Fibroblast of skin of back (primary cell): ENCODE data around the gene CAPN2.

Experiments
- DNase-seq: peaks from one replicate; pipeline ENCODE4 v3.0.0-alpha.2; 2013

Gene CAPN2

DNA sequence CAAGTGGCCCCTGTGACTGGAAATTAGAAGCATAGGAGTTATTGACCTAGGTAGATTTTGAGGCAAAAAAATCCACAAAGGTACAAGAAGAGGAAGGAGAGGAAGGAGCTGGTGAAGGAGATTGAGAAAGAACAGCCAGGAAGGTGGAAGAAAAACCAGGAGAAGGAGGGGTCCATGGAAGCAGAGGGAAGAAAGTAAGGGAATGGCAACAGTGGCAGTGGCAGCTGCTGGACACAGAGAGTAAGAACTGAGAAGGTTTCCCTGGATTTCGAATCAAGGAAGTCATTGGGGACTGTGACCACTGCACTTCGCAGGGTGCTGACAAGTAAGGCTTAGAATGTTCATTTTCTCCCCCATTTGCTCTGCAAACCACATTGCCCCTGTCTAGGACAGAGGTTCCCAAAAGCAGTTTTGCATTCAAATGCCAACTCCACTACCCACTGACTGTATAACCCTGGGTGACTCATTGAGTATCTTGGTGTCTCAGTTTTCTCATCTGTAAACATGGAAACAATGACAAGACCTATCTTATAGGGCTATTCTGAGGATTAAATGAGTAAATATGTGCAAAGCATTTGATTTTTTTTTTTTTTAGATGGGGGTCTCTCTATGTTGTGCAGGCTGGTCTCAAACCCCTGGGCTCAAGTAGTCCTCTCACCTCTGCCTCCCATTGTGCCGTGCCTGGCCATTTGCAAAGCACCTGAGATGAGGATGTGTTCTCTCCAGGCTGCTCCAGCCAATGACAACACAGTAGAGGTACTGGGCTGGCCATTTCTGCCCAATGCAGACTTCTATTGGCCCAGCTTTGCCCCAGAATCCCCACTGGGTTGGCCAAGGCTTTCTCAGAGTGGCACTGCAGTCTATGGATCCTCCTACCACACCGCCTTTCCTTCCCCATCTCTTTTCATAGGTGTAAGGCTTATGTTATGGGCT lies 9.3 kb upstream of the CAPN2 start:
- DNase-seq = peak; percentile 88

DNA sequence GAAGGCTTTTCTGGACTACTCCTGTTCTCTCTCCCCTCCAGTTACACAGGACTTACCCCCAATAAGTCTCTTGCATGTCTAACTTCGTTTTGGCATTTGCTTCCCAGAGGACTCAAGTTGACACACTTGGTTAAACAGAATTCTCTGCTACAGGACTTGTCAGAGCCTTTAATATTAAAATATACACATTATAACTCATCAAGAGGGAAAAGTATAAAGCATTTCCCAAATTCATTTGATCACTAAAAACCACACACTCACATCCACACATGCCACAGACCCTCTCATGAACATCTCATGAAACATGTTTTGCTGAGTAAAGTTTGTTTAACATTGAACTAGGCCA lies 8.7 kb upstream of the CAPN2 start:
- DNase-seq = no peak

DNA sequence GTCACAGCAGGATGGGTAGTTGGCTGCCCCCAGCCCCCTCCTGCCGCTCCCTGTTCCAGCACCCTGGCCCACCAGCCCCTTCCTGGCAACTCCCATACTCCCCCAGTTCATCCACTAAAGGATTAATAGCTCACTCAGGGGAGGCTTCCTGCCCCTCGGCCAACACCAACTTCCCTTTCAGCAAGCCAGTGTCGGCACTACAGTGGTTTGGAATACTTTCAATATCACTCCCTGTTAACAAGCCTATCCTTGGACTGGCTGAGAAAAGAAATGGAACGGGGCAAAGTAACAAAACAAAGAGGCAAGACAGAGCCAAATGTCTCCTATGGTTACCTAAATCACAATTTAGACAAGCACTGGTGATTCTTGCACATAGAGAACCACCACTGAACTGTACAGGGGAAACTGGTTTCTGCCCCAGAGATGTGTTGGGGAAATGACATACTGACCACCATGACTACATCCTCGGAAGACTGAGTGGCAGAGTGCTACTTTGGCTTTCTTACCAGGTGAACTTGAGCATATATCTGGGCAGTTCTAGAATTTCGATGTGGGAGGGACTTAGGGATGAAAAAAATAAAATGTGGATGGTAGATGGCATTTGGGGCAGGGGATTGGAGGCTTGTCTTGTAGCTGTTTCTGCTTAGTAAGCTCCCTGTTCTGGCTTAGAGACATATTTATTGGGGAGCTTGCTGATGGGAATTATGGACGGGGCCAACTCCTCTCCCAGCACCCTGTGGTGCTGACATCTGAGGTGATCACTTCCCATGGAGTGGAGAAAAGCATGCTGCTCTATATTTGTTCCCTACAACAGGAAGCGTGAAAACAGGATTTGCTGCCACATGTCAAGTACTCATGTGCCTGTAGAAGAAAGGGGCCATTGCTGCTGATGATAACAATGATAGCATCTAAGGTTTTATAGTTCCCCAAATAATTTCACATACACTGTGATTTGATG lies 7.1 kb upstream of the CAPN2 start:
- DNase-seq = peak; percentile 58

DNA sequence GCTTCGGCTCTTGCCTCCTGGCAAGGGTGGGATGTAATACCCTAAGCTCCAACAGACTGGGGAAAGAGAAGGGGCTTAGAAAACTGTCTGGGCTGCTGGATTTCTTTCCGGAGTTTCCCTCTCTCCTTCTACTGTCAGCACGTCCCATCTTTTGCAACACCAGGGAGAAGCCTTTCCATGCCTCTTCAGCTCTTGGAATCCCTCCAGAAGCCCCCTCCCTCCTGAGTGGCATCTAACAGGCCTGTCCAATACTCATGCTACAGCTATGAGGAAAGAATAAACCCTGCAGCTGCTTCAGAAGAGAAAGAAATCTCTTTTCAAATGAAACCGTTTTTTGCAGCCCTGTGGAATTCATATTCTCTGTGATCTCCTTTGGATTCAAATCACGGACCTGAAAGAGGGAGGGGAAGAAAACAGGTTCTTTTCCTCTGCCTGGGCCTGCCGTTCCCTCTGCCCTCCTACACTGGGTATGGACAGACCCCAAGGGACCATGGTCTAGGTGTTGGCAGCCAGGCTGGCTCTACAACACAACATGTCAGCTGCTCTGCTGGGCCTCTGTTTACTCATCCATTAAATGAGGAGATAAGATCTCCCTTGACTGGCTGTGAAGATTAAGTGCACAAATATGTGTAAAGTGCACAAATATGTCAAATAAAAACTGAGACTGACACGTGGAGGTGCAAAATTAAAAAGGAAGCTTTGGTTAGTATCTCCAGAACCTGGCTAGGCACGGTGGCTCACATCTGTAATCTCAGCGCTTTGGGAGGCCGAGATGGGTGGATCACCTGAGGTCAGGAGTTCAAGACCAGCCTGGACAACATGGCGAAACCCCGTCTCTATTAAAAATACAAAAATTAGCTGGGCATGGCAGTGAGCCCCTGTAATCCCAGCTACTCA lies 6.0 kb upstream of the CAPN2 start:
- DNase-seq = peak; percentile 95

DNA sequence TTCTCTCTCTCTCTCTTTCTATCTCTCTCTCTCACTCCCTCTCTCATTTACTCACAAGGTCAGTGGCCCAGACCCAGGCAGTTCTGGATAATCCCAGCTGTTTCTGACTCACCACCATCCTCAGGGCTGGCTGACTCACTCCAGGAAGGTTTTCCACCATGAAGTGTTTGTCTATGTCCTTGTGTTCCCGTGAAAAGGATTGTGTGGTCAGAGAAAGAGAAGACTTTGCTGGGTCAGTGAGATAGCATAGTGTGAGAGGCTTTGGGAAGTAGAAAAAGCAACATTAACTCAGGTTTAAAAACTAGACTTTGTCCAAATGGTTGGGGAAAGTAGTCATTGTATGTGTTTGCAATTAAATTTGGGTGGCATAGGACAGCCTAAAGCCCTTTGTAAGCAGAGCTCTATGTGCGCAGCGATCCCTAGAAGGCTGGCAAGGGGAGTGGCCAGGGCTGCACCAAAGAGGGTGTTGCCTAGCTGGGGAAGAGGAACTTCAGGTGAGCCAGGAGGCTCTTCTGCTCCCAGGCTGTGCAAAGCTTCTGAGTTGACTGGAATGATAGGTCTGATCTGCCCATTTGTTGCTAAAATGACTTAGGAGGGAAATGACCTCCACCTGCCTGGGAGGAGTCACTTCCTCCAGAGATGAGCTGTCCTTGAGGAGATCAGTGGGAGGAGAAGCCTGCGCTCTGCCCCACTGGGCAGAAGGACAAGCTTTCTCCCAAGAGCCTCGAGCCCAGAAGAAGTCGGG lies 4.9 kb upstream of the CAPN2 start:
- DNase-seq = peak; percentile 99

DNA sequence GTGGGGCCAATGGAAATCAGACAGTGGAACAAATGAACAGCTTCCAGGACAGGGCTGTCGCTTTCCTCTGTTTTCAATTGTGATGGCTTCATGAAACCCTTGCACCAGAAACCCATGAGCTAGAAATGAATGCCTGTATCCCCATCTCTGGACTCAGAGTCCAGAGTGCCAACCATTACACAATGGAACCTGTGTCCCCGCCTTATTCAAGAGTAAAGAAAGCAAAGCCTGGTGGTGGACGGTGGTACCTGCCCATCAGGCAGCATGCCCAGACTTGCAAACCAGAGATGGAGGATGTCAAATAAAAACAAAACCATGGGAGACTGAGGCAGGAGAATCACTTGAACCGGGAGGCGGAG lies 4.4 kb upstream of the CAPN2 start:
- DNase-seq = no peak

DNA sequence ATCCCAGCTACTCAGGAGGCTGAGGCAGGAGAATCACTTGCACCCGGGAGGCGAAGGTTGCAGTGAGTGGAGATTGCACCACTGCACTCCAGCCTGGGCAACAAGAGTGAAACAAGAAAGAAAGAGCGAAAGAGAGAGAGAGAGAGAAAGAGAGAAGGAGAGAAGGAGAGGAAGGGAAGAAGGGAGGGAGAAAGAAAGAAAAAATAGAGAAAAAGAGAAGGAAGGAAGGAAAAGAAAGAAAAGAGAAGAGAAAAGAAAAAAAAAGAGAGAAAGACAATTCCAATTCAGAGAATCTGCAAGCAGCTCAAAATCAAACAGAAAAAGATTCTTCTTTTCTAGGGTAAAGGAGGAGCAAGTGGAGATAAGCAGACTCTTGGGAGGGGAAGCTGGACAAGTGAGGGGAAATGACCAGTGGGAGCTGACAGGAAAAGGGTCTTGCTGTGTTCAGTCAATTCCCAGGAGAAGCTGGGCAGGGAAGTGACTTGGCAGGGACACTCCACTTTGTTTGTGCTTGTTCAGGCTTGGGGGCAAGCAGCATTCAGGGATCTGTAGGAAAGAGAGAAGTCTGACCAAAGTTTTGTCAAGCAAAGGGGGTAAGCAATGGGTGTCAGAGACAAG lies 3.6 kb upstream of the CAPN2 start:
- DNase-seq = no peak

DNA sequence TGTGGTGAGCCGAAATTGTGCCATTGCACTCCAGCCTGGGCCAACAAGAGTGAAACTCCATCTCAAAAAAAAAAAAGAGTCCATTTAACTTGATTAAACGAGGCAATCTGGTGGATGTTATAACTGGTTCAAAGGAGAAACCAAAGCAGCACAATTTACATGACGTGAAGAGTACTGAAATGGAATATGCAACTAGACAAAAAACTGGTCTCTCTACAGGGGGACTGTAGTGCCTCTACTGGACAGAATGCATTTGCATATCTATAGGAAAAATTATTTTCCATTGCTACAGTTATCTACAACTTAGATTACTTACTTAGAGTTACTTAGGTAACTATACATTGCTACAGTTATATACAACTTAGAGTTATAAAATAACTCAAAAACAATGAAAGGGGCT lies 2.7 kb upstream of the CAPN2 start:
- DNase-seq = no peak

DNA sequence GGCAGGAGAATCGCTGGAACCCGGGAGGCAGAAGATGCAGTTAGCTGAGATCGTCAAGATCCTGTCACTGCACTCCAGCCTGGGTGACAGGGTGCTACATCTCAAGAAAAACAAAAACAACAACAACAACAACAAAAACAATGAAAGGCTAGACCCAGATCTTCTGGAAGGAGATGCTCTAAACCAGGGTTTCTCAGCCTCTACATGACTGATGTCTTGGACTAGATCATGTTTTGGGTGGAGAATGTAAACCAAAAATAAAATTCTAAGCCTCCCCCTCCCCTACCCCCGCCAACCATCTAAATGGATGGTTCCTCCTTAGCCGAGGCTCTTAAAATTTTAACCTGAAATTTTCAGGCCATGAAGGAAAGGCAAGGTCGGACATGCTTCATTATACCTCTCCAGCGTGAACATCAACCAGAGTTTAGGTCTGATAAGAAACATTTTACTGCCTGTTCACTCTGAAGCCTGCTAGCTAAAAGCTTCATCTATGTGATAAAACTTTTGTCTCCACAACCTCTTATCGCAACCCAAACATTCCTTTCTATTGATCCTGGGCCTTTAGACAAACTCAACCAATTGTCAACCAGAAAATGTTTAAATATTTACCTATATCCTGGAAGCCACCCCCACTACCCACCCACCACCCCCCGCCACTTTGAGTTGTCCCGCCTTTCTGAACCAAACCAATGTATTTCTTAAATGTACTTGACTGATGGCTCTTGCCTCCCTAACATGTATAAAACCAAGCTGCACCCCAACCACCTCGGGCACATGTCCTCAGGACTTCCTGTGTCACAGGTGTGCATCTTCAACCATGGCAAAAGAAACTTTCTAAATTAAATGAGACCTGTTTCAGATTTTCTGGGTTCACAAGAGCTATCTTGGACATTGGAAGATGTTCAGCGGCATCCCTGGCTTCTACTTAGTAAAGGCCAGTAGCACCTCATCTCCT lies 1.9 kb upstream of the CAPN2 start:
- DNase-seq = no peak

DNA sequence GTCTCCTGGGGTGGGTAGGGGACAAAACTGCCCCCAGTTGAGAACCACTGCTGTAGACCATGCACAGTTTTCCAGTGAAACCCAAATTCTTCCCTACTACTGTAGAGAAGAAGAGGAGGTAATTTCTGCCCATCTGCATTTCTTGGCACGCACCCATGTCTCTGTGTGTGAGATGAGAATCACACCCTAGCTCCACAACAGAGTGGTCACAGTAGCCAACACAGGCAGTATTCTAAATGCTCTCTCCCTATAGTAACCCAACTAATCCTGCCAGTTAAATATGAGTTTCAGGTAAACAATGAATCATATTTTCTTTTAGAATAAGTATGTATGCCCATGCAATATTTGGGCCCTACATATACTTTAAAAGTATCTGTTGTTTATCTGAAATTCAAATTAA lies 1.2 kb upstream of the CAPN2 start:
- DNase-seq = peak; percentile 65

DNA sequence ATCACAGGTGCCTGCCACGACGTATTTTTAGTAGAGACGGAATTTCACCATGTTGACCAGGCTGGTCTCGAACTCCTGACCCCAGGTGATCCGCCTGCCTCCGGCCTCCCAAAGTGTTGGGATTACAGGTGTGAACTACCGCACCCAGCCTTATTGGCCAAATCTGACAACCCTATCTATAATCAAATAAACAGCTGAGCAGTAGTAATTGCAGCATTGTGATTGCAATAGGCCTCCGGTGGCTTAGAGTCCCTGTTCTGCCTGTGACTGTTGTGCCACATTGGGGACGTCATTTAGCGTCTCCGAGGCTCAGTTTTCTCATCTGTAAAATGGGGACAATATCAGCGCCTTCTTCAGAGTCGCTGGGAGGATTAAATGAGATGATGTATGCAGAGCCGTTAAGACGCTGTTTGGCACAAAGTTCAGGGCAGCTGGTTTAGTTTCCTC lies 569 bp upstream of the CAPN2 start:
- no peak for DNase-seq

DNA sequence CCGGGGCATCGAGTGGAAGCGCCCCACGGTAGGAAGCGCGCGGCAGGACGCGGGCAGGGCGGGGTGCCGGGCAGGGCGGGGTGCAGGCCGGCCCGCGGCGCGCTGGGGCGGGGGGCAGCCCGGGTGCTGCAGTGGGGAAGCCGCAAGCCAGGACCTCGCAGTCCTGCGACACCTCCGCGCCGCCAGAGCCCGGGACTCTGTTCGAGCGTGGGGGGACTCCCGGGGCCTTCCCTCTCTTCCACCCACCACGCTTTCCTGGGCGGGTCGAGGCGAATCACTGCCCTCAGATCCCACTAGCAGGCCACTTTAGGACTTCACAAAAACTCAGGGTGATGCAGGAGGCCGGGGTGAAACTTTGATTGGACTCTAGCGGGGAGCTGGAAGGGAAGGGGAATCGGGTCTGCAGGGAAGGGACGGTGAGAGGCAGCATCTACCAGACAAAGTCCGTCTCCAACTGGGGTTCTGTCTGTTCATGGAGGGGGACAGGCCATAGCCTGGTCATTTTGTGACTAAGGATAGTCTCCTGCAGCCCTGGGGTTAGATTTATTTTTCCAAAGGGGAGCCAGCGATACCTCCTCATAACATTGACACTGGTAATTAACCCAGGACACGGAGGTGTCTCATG lies 623 bp downstream of the CAPN2 start:
- no peak for DNase-seq

DNA sequence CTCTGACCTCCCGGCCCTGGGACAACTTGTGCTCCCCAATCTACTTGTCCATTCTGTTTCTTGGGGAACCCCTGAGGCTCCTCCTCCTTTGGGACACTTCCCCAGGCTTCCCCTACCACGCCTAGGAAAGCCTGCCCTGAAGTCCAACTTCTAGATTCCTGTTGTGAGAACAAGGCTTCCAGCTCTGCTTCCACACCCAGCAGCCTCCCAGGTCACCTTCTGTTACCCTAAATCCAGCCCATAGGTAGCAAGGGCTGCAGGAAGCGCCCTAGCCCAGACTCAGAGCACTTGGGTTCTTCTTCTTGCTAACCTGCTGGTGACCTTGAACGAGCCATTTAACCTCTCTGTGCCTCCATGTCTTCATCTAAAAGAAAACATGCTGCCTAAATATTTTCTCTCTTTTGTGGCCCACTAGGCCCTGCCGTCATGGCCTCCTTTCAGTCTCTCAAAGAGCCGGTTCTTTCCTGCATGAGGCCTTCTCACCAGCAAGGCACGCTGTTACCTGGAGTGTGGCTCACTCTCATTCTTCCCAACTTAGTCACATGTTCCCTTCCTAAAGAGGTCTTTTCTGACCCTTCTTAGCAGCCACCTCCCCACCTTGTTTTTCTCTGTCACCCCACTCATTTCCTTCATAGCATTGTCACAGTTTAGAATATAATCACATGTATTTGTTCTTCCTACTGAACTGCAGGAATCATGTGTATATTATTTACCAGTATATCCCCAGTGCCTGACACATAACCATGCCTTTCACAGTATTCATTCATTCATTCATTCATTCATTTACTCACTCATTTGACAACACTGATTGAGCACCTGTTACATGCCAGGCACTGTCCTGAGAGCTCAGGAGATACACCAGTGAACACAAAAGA lies 1.4 kb downstream of the CAPN2 start:
- DNase-seq = no peak

DNA sequence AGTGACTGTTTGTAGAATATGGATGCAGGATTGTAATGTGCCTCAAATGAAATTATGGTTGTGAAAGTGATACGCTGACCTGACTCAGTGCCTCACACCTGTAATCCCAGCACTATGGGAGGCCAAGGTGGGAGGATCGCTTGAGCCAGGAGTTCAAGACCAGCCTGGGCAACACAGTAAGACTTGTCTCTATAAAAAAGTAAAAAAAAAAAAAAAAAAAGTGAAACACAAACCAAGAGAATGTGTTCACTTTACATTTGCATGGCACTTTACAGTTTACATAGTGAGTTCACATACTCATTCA lies 2.0 kb downstream of the CAPN2 start:
- DNase-seq = no peak

DNA sequence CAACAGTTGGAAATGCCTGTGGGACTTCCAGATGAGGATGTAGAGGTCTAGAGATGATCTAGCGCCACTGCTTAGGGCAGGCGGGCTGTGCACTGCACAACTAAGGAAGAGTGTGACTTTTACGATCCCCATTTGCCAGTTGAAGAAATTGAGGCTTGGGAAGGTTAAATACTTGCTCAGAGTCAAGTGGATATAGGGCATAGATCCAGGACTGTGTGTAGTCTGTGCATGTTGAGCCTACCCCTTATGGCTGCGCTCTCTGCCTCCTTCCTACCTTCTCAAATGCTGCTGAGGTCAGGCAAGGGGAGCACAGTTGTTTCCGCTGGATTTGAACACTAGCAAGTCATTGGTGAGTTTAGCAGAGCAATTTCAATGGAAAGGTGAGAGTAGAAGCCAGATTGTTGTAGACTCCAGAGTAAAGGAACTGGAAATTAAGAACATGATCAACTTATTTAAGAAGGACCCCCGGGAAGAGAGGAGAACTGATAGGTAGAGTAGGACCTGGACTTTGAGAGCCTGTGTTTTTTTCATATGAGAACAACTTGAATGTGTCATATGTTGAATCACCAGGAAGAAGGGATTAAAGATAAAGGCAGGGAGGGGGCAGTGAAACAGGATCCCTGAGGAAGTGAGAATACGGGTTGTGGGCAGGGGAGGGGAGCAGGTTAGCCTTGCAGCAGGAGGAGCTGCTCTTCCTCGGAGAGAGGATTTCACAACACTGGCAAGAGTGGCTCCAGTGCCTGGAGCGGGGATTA lies 2.7 kb downstream of the CAPN2 start:
- peak; percentile 90 for DNase-seq

DNA sequence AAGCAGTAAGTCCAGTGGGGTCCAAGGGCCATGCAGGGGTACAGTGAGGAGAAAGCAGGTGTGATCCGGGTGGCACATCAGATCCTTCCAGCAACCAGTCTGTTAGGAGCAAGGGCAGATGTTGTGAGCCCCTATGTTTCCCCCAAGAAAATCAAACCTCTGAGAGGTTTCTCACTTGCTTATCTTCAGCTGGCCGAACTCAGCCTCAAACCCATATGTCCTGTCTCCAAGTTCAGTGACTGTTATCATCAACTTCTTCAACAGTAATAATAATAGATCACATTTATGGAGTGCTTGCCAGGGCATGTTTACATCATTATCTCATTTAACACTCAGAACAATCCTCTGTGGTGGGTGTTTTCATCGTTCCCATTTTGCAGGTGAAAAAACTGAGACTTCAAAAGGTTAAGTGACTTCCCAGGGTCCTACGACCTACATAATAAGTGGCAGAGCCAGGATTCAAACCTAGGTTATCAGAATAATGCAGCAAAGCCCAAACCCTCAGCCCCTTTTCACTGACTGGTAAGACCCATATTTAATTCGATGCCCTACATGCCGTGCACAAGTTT lies 3.3 kb downstream of the CAPN2 start:
- no peak for DNase-seq

DNA sequence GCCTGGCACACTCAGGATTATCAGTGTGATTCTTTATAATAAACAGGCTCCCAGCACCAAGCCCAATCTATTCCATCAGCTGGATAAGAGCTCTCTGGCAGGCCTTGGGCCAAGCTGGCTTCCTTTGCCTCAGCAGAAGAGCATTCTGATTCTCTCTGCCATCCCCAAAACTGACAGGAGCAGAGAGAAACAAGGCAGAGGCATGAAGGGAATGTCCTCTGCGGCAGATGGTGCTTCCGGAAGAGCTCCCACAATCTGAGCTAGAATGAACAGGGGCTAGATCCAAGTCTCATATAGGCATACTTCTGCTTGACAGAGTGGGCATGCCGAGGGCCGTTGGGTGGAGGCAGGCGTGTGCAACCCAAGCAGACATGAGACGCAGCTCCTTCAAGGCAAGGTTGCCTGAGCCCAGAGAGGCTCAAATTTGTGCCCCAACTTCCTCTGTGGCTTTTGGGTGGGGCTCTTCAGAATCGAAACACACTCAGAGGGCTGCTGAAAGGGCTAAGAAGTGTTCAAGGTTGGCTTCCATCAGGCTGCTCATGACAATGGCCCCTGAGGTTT lies 4.0 kb downstream of the CAPN2 start:
- DNase-seq = peak; percentile 68
